ENCODE results near the gene HOXD1.

DNA sequence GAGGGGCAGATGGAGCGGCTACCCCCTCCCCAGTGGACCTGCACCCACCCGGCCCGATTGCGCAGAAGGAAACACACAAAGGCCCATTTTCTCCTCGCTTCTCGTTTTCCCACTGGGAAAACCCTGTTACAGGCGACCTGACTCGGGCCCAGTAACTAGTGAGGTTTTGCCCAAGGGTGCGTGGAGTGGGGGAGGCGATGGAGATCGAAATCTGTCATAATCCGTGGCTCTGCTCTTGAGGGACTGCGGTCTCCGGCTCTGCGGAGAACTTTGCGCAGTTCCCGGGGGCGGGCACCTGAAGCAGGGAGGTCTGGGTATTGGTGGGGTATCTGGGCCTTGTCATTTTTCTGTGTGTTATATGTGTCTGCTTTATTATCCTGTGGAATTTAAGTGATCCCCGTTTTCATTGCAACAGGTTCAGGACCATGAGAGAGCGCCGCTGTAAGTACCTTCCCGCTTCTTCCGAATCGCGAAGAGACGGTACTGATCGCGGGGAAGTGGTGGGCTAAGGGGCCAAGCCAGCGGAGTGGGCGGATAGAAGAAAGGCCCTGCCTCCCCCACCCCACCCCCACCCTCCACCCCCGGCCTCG, 41.2 kb upstream of the HOXD1 start:
- TF ChIP-seq, protein P1, sequence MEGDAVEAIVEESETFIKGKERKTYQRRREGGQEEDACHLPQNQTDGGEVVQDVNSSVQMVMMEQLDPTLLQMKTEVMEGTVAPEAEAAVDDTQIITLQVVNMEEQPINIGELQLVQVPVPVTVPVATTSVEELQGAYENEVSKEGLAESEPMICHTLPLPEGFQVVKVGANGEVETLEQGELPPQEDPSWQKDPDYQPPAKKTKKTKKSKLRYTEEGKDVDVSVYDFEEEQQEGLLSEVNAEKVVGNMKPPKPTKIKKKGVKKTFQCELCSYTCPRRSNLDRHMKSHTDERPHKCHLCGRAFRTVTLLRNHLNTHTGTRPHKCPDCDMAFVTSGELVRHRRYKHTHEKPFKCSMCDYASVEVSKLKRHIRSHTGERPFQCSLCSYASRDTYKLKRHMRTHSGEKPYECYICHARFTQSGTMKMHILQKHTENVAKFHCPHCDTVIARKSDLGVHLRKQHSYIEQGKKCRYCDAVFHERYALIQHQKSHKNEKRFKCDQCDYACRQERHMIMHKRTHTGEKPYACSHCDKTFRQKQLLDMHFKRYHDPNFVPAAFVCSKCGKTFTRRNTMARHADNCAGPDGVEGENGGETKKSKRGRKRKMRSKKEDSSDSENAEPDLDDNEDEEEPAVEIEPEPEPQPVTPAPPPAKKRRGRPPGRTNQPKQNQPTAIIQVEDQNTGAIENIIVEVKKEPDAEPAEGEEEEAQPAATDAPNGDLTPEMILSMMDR (IDR thresholded peaks at IDR 0.05), result no peak
- no peak for TF ChIP-seq POLR2A (IDR thresholded peaks at IDR 0.05)
